Activated naive CD8-positive, alpha-beta T cell treated with anti-CD3 and anti-CD28 coated beads, Interleukin-2, amount 50 U/mL, for 24 hours (primary cell): Measurements from ENCODE around the gene EMP2.
"Not testable (repeated sequence)": the region's sequence is repeated elsewhere in the genome, so short reads cannot be mapped to it uniquely, and the experiment has no call there.

Experiments
- ATAC-seq: fragments of 150-1000 bp; cut with Tn5 transposase; one replicate; pipeline ENCODE4 v1.10.0; 2021
- DNase-seq: peaks from one replicate; pipeline ENCODE4 v3.0.0; 2021
- H3K27ac Mint-ChIP-seq: one replicate; pipeline ENCODE4 v1.8.0; 2021; ENCODE audit warnings: mild to moderate bottlenecking, mixed read lengths
- H3K27me3 Mint-ChIP-seq: one replicate; pipeline ENCODE4 v1.8.0; 2021; ENCODE audit warnings: mixed read lengths
- H3K36me3 Mint-ChIP-seq: one replicate; pipeline ENCODE4 v1.8.0; 2021; ENCODE audit warnings: low read depth, mixed read lengths
- H3K4me1 Mint-ChIP-seq: one replicate; pipeline ENCODE4 v1.8.0; 2021; ENCODE audit warnings: mixed read lengths
- H3K4me3 Mint-ChIP-seq: one replicate; pipeline ENCODE4 v1.8.0; 2021; ENCODE audit warnings: mild to moderate bottlenecking, moderate library complexity, mixed read lengths
- H3K9me3 Mint-ChIP-seq: one replicate; pipeline ENCODE4 v1.8.0; 2021; ENCODE audit warnings: mixed read lengths

Gene EMP2

DNA sequence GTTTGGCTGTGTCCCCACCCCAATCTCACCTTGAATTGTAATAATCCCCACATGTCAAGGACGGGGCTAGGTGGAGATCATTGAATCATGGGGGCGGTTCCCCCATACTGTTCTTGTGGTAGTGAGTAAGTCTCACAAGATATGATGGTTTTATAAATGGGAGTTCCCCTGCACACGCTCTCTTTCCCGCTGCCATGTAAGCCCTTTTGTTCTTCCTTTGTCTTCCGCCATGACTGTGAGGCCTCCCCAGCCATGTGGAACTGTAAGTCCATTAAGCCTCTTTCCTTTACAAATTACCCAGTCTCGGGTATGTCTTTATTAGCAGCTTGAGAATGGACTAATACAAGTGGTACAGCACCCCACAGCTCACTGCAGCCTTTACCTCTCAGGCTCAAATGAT is 44.1 kb downstream of the EMP2 start:
- H3K27me3 Mint-ChIP-seq, H3K27ac Mint-ChIP-seq, H3K4me1 Mint-ChIP-seq, H3K4me3 Mint-ChIP-seq, DNase-seq, H3K36me3 Mint-ChIP-seq, H3K9me3 Mint-ChIP-seq: not testable (repeated sequence)
- peak; percentile 24 for ATAC-seq

GRCh38 chr16:10535461-10535860 is 44.9 kb downstream of the EMP2 start:
- H3K9me3 Mint-ChIP-seq: no peaks in the 10 kb centered on the region
- H3K27ac Mint-ChIP-seq: no peak overlapping the region
- H3K36me3 Mint-ChIP-seq: no peaks in the 10 kb centered on the region
- DNase-seq (no peak), ATAC-seq (no peak)
- no peak overlapping the region for H3K4me3 Mint-ChIP-seq
- H3K27me3 Mint-ChIP-seq: no peaks in the 10 kb centered on the region
- H3K4me1 Mint-ChIP-seq: no peaks in the 10 kb centered on the region

GRCh38 chr16:10534748-10535147 is 45.6 kb downstream of the EMP2 start:
- Mint-ChIP-seq H3K4me1 (no peaks in the 10 kb centered on the region), H3K9me3 (no peaks in the 10 kb centered on the region), H3K27ac (no peak overlapping the region), H3K4me3 (no peak overlapping the region), H3K27me3 (no peaks in the 10 kb centered on the region), H3K36me3 (no peaks in the 10 kb centered on the region)
- ATAC-seq (no peak), DNase-seq (no peak)

- not testable (repeated sequence) for H3K36me3 Mint-ChIP-seq, DNase-seq, H3K4me3 Mint-ChIP-seq, H3K27ac Mint-ChIP-seq, ATAC-seq, H3K9me3 Mint-ChIP-seq, H3K27me3 Mint-ChIP-seq, H3K4me1 Mint-ChIP-seq
Measured at GRCh38 chr16:10533612-10534011, 46.8 kb downstream of the EMP2 start.

DNA sequence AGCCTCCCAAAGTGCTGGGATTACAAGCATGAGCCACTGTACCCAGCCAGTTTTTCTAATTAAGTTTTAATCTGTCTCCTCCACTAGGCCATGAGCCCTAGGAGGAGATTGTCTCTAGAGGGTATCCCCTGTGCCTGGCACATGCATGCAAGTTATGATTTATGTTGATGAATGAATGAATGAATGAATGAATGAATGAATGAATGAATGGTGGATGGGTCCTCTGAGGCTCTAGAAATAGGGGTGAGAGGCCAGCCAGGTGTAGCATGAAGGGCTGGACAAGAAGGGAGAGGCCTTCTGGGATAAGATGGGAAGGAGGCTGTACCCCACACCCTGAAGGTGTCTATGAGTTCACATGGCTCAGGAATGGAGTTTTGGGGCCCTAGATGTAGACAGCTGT is 48.8 kb downstream of the EMP2 start:
- Mint-ChIP-seq H3K36me3 (no peaks in the 10 kb centered on the region), H3K9me3 (no peaks in the 10 kb centered on the region), H3K4me1 (no peaks in the 10 kb centered on the region), H3K4me3 (no peak overlapping the region), H3K27ac (no peak overlapping the region), H3K27me3 (no peaks in the 10 kb centered on the region)
- ATAC-seq: no peak
- DNase-seq: no peak

DNA sequence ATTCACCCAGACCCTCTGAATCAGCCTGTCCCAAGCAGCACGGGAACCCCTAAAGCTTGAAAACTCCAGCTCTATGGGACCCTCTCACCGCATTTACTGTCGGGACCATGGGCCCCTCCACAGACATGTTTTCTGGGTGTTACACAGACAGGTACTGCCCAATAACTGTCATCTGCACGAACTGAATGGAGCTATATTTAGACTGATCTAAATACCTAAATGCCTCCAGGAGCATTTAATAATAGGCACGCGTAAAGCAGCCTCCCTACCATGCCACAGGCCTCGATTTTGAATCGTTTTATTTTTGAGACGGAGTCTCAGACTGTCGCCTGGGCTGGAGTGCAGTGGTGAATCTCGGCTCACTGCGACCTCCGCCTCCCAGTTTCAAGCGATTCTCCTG is 49.7 kb downstream of the EMP2 start:
- Mint-ChIP-seq H3K4me3 (no peak overlapping the region), H3K36me3 (no peaks in the 10 kb centered on the region), H3K27ac (no peak overlapping the region), H3K9me3 (no peaks in the 10 kb centered on the region), H3K27me3 (no peaks in the 10 kb centered on the region), H3K4me1 (no peaks in the 10 kb centered on the region)
- no peak for ATAC-seq
- no peak for DNase-seq

- no peak for DNase-seq
- no peak overlapping the region for H3K4me3 Mint-ChIP-seq
Measured at GRCh38 chr16:10529895-10530669, 50.3 kb downstream of the EMP2 start.

GRCh38 chr16:10528635-10529034 is 51.8 kb downstream of the EMP2 start:
- Mint-ChIP-seq H3K4me3 (no peak overlapping the region), H3K27ac (no peak overlapping the region)

More at GRCh38 chr16:10529895-10530669, 50.3 kb downstream of the EMP2 start:
- no peak for ATAC-seq
- Mint-ChIP-seq H3K27ac (no peak overlapping the region), H3K27me3 (no peaks in the 10 kb centered on the region), H3K36me3 (no peaks in the 10 kb centered on the region), H3K9me3 (no peaks in the 10 kb centered on the region), H3K4me1 (no peaks in the 10 kb centered on the region)

DNA sequence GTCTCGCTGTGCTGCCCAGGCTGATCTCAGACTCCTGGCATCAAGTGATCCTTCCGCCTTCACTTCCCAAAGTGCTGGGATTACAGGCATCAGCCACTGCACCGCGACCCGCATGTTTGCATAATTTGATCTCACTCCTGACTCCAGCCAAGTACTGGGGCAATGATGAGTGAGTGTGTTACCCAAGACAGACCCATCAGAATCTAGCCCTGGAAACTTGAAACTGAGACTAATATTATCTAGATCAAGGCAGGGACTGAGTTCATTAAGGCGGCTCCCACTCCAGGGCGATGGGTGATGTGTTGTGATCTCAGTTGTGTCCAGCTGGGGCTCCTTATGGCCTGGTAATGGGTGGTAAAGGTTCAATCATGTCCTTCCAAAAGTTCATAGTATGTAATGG is 53.4 kb downstream of the EMP2 start:
- no peak for ATAC-seq
- no peak overlapping the region for H3K27ac Mint-ChIP-seq
- H3K36me3 Mint-ChIP-seq: no peaks in the 10 kb centered on the region
- H3K4me3 Mint-ChIP-seq: no peak overlapping the region
- H3K4me1 Mint-ChIP-seq: no peaks in the 10 kb centered on the region
- no peaks in the 10 kb centered on the region for H3K9me3 Mint-ChIP-seq
- no peak for DNase-seq
- no peaks in the 10 kb centered on the region for H3K27me3 Mint-ChIP-seq

More at GRCh38 chr16:10528635-10529034, 51.8 kb downstream of the EMP2 start:
- no peaks in the 10 kb centered on the region for H3K4me1 Mint-ChIP-seq
- no peaks in the 10 kb centered on the region for H3K9me3 Mint-ChIP-seq
- no peaks in the 10 kb centered on the region for H3K27me3 Mint-ChIP-seq
- ATAC-seq (no peak), DNase-seq (no peak)
- H3K36me3 Mint-ChIP-seq: no peaks in the 10 kb centered on the region

DNA sequence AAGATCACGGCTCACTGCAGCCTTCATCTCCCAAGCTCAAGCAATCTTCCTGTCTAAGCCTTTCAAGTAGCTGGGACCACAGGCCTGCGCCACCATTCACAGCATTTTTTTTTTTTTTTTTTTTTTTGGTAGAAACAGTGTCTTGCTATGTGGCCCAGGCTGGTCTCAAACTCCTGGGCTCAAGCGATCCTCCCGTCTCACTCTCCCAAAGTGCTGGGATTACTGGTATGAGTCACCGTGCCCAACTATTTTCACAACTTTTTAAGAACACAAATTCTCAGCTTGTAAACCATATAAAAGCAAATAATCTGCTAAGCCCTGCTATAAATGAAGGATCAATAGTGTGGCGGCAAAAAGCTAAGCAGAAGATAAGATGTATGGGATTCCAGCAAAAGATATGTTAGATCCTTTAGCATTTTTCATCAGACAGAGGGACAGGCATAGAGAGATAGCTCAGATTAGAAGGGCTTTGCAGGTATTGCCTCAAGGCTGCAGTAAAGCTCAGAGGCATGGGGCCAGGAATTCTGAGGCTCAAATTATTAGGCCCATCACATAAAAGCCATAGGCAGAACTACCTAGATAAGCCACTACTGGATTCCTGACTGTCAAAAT is 55.1 kb downstream of the EMP2 start:
- no peak for ATAC-seq
- no peak overlapping the region for H3K4me3 Mint-ChIP-seq
- no peaks in the 10 kb centered on the region for H3K9me3 Mint-ChIP-seq
- H3K27me3 Mint-ChIP-seq: peaks cover 2% of the 10 kb centered on the region
- H3K4me1 Mint-ChIP-seq: no peaks in the 10 kb centered on the region
- no peaks in the 10 kb centered on the region for H3K36me3 Mint-ChIP-seq
- no peak for DNase-seq
- no peak overlapping the region for H3K27ac Mint-ChIP-seq

- Mint-ChIP-seq H3K27ac (no peak overlapping the region), H3K27me3 (peaks cover 7% of the 10 kb centered on the region), H3K4me3 (no peak overlapping the region), H3K9me3 (no peaks in the 10 kb centered on the region), H3K36me3 (no peaks in the 10 kb centered on the region), H3K4me1 (no peaks in the 10 kb centered on the region)
- no peak for ATAC-seq
- DNase-seq: no peak
Measured at GRCh38 chr16:10522966-10523365, 57.4 kb downstream of the EMP2 start.

- Mint-ChIP-seq H3K9me3 (no peaks in the 10 kb centered on the region), H3K4me1 (no peaks in the 10 kb centered on the region), H3K27ac (no peak overlapping the region), H3K4me3 (no peak overlapping the region), H3K36me3 (no peaks in the 10 kb centered on the region), H3K27me3 (peaks cover 7% of the 10 kb centered on the region)
- no peak for ATAC-seq
- DNase-seq: peak; percentile 28
Measured at GRCh38 chr16:10521681-10522274, 58.6 kb downstream of the EMP2 start.

- ATAC-seq (no peak), DNase-seq (no peak)
- no peak overlapping the region for H3K27ac Mint-ChIP-seq
- H3K36me3 Mint-ChIP-seq: no peaks in the 10 kb centered on the region
- H3K4me3 Mint-ChIP-seq: no peak overlapping the region
- H3K27me3 Mint-ChIP-seq: peaks cover 7% of the 10 kb centered on the region
- no peaks in the 10 kb centered on the region for H3K4me1 Mint-ChIP-seq
- no peaks in the 10 kb centered on the region for H3K9me3 Mint-ChIP-seq
Measured at GRCh38 chr16:10520869-10521578, 59.4 kb downstream of the EMP2 start.

- no peak overlapping the region for H3K27ac Mint-ChIP-seq
- H3K4me3 Mint-ChIP-seq: no peak overlapping the region
Measured at GRCh38 chr16:10519929-10520868, 60.2 kb downstream of the EMP2 start.

More at GRCh38 chr16:10519929-10520868, 60.2 kb downstream of the EMP2 start:
- H3K9me3 Mint-ChIP-seq: no peaks in the 10 kb centered on the region
- ATAC-seq: no peak
- H3K4me1 Mint-ChIP-seq: no peaks in the 10 kb centered on the region
- no peak for DNase-seq
- no peaks in the 10 kb centered on the region for H3K36me3 Mint-ChIP-seq
- H3K27me3 Mint-ChIP-seq: peaks cover 7% of the 10 kb centered on the region
